Dedifferentiated amniotic fluid mesenchymal stem cell (primary cell): ENCODE data around the gene GSDMA.
"Not testable (repeated sequence)": the region's sequence is repeated elsewhere in the genome, so short reads cannot be mapped to it uniquely, and the experiment has no call there.

Source experiments
- DNase-seq: peaks from one replicate; pipeline ENCODE4 v3.0.0-alpha.2; 2016; ENCODE audit errors: extremely low spot score

The GSDMA gene

DNA sequence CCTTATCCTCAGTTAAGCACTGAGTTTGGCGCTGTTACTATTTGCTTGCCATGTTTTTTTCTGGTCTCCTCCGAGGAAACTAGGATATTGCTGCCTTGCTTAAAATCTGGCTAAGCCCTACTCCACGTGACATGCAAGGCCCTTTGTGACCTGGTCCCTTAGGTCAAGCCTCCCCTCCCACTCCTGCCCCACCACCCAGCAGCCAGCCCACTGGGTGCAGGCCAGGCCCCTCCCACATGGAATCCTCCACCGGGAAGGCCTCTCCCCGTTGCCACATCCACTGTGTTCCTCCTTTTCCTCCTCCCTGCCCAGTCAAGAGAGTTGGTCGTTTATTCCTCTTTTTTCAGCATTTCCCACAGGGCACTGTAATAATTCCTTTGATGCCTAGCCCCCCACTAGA lies 34.0 kb downstream of the GSDMA start:
- no peak for DNase-seq

DNA sequence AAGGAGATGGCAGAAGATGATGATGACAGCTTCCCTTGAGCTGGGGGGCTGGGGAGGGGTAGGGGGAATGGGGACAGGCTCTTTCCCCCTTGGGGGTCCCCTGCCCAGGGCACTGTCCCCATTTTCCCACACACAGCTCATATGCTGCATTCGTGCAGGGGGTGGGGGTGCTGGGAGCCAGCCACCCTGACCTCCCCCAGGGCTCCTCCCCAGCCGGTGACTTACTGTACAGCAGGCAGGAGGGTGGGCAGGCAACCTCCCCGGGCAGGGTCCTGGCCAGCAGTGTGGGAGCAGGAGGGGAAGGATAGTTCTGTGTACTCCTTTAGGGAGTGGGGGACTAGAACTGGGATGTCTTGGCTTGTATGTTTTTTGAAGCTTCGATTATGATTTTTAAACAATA lies 34.7 kb downstream of the GSDMA start:
- no peak for DNase-seq

DNA sequence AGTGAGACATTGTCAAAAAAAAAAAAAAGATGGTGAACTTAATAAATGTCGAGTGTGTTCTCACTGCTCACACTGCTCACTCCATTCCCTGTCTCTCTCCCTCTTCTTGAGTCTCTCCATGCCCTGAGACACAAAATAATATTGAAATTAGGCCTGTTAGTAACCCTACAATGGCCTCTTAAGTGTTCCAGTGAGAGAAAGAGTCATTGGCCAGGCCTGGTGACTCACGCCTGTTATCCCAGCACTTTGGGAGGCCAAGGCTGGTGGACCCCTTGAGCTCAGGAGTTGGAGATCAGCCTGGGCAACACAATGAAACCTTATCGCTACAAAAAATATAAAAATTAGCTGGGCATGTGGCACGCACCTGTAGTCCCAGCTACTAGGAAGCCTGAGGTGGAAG lies 36.3 kb downstream of the GSDMA start:
- DNase-seq, result no peak

DNA sequence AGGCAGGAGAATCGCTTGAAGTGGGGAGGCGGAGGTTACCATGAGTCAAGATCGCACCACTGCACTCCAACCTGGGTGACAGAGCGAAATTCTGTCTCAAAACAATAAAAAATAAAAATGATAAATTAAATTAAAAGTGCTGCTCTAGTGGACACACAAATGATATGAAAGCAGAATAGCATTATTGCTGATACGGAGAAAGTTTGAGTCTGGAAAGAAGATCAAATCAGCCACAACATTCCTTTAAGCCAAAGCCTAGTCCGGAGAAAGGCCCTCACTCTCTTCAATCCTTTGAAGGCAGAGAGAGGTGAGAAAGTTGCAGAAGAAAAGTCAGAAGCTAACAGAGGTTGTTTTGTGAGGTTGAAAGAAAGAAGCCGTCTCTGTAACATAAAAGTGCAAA lies 37.4 kb downstream of the GSDMA start:
- no peak for DNase-seq

- not testable (repeated sequence) for DNase-seq
Measured at GRCh38 chr17:40001335-40001734, 38.5 kb downstream of the GSDMA start.

- DNase-seq, result no peak
Measured at GRCh38 chr17:40004072-40004471, 41.3 kb downstream of the GSDMA start.

DNA sequence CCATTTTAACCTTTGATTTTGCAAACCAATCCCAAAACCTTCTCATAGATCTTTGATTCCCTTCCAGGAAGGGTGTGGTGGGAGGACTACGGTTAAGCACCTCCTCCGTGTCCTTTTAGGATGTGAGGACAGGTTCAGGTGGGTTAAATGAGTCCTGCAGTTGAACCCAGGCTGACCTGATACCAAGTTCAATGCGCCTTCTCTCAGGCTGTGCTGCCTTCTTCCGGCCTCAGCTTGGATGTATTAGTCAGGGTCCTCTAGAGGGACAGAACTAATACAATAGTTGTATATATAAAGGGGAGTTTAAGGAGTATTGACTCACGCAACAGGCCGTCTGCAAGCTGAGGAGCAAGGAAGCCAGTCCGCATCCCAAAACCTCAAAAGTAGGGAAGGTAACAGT lies 41.9 kb downstream of the GSDMA start:
- no peak for DNase-seq

DNA sequence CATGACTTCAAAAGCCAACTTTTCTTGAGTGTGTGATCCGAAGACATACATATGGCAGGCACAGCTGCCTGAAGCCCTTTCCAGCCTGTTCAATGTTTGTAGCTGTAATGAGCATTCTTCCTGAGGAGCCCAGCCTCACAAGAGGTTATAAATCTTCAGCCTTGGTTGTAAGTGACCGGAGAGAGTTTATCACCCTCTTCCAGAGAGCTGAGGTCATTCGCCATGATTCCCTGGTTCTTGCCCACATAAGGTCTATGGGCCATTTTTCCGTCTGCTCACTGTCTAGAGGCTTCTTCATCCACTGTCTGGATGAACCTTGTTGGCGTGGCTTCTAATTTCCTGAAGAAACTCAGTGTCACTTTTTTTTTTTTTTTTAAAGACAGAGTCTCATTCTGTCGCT lies 42.7 kb downstream of the GSDMA start:
- no peak for DNase-seq

DNA sequence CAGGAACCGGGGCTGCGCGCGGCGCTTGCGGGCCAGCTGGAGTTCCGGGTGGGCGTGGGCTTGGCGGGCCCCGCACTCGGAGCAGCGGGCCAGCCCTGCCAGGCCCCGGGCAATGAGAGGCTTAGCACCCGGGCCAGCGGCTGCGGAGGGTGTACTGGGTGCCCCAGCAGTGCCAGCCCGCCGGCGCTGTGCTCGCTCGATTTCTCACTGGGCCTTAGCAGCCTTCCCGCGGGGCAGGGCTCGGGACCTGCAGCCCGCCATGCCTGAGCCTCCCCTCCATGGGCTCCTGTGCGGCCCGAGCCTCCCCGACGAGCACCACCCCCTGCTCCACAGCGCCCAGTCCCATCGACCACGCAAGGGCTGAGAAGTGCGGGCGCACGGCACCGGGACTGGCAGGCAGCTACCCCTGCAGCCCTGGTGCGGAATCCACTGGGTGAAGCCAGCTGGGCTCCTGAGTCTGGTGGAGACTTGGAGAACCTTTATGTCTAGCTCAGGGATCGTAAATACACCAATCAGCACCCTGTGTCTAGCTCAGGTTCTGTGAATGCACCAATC lies 48.2 kb downstream of the GSDMA start:
- not testable (repeated sequence) for DNase-seq

DNA sequence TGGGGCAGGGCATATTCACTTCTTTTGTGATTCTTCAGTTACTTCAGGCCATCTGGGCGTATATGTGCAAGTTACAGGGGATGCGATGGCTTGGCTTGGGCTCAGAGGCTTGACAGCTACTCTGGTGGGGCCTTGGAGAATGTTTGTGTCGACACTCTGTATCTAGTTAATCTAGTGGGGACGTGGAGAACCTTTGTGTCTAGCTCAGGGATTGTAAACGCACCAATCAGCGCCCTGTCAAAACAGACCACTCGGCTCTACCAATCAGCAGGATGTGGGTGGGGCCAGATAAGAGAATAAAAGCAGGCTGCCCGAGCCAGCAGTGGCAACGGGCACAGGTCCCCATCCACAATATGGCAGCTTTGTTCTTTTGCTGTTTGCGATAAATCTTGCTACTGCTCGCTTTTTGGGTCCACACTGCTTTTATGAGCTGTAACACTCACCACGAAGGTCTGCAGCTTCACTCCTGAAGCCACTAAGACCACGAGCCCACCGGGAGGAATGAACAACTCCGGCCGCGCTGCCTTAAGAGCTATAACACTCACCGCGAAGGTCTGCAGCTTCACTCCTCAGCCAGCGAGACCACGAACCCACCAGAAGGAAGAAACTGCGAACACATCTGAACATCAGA lies 49.3 kb downstream of the GSDMA start:
- DNase-seq, result not testable (repeated sequence)

GRCh38 chr17:40014375-40014980 lies 51.7 kb downstream of the GSDMA start:
- DNase-seq, result no peak

GRCh38 chr17:40015005-40015997 lies 52.5 kb downstream of the GSDMA start, which contains the start of gene CSF3:
Gene CSF3, plus strand, starts transcription at chr17:40015440. Its CDS starts 35 bp downstream, at chr17:40015475.
- DNase-seq, result no peak

GRCh38 chr17:40015998-40016985 lies 53.5 kb downstream of the GSDMA start:
- no peak for DNase-seq

DNA sequence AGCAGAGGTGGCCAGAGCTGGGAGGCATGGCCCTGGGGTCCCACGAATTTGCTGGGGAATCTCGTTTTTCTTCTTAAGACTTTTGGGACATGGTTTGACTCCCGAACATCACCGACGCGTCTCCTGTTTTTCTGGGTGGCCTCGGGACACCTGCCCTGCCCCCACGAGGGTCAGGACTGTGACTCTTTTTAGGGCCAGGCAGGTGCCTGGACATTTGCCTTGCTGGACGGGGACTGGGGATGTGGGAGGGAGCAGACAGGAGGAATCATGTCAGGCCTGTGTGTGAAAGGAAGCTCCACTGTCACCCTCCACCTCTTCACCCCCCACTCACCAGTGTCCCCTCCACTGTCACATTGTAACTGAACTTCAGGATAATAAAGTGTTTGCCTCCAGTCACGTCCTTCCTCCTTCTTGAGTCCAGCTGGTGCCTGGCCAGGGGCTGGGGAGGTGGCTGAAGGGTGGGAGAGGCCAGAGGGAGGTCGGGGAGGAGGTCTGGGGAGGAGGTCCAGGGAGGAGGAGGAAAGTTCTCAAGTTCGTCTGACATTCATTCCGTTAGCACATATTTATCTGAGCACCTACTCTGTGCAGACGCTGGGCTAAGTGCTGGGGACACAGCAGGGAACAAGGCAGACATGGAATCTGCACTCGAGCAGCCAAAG lies 54.7 kb downstream of the GSDMA start:
- no peak for DNase-seq

DNA sequence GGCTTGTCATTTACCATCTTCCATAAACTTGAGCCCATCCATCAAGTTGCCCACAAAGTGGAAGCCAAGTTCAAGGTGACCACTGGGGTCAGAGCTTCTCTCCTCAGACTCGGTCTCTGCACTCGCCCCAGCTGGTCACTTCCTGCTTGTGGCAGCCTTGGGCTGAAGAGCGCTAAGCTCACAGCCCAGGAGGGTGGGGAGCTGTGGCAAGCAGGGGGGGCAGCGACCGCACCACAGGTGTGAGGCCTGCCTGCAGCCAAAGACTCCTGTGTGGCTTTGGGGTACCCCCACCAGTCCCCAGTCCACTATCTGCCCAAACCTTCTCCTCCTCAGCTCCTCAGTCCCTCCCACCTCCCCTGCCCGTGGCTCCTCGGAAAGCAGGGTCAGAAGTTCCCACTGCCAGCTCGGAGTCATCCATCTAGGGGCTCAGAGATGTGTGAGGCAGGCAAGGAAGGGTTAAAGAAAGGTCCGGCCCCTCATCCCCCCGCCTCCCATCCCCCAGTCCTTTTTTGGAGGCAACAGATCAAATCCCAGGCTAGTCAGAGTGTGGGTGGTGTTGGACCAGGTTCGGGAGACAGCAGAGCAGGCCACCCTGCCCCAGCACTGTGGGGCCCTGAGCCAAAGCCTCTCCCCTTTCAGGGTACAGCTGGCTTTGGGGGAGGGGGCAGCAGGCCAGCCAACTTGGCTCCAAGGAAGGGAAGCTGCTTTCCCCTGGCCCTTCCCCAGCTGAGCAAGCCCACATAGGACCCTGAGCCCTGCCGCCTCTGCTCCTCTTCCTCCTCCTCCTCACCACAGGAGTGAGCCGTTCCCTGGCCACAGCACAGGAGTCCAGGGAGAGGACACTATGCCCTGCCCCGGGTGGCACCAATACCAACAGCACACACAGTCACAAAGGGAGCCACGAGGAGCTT lies 55.7 kb downstream of the GSDMA start:
- DNase-seq, result no peak

- DNase-seq, result no peak
Measured at GRCh38 chr17:40019140-40019991, 56.6 kb downstream of the GSDMA start.

- no peak for DNase-seq
Measured at GRCh38 chr17:40020146-40020545, 57.3 kb downstream of the GSDMA start.

- DNase-seq, result peak; percentile 35
Measured at GRCh38 chr17:40021451-40021971, 58.7 kb downstream of the GSDMA start.
